HepG2 (cell line): ENCODE measurements around the gene ZPR1. TPM values are rescaled to one million over a fixed set of nuclear protein-coding genes. Genes with fewer than 3 reads are reported as not detected.

Experiments used
- ATAC-seq: fragments of 200-7000 bp; cut with Tn5 transposase; 3 replicates; pipeline ENCODE4 v1.9.1; 2020; ENCODE audit warnings: mild to moderate bottlenecking, moderate library complexity
- BruUV-seq: library from RNA; stranded (reverse); fragments of 400-500 nt; replicated peaks from 2 replicates; lab custom pipeline; 2021; lab: Mats Ljungman, UMichigan
- CTCF ChIA-PET: fragments of 300-600 bp; formaldehyde crosslinking; extraction: SDS; loops from one replicate; lab custom pipeline; 2021; ENCODE audit warnings: low total read pairs, inconsistent platforms, low intra/inter-chr PET ratio; lab: Yijun Ruan, JAX
- POLR2A ChIA-PET: fragments of 350-600 bp; sonication (Branson Sonifier 250); formaldehyde crosslinking; loops from one replicate; lab custom pipeline; 2020; ENCODE audit warnings: antibody characterized with exemption, inconsistent platforms; lab: Yijun Ruan, JAX
- DNase-seq: peaks from one replicate; pipeline ENCODE4 v3.0.0-alpha.2; 2015; ENCODE audit warnings: low spot score
- FAIRE-seq: peaks from 3 replicates; lab custom pipeline; 2011; peaks lifted over from hg19 to GRCh38; lab: Jason Lieb, UNC
- H2AFZ ChIP-seq: one replicate; pipeline ENCODE4 v1.6.1; 2011; ENCODE audit warnings: low read length, inconsistent platforms
- H3K27ac ChIP-seq: fragments of 300-600 bp; 3 replicates; pipeline ENCODE4 v1.8.0; 2011; ENCODE audit warnings: mixed run types, mild to moderate bottlenecking, mixed read lengths, low read length, inconsistent platforms; ENCODE audit not compliant: insufficient read depth; ENCODE audit errors: extremely low read length
- H3K27me3 ChIP-seq, 2 experiments: fragments of 200-600 bp in 1 of 2; 2 replicates in 1 of 2; 3 replicates in 1 of 2; pipeline versions ENCODE4 v1.6.0 to v1.8.0; 2011; ENCODE audit warnings: low read length in 2 of 2, mild to moderate bottlenecking in 2 of 2, moderate library complexity in 2 of 2, inconsistent platforms in 1 of 2; ENCODE audit not compliant: insufficient read depth in 2 of 2, control insufficient read depth in 1 of 2
- H3K36me3 ChIP-seq, 2 experiments: fragments of 200-600 bp in 1 of 2; replicated peaks in 1 of 2; 2 replicates in 1 of 2; 3 replicates in 1 of 2; pipeline versions ENCODE4 v1.5.1 to v1.8.0; 2011; ENCODE audit warnings: low read length in 2 of 2, inconsistent platforms in 1 of 2; ENCODE audit not compliant: insufficient read depth in 2 of 2, control insufficient read depth in 1 of 2
- H3K4me1 ChIP-seq: 2 replicates; pipeline ENCODE4 v1.5.1; 2012; ENCODE audit warnings: low read length, inconsistent platforms; ENCODE audit not compliant: insufficient read depth
- H3K4me2 ChIP-seq: 2 replicates; pipeline ENCODE4 v1.6.0; 2011; ENCODE audit warnings: low read depth, low read length, inconsistent platforms
- H3K4me3 ChIP-seq, 3 experiments: fragments of 200-600 bp in 1 of 3; sonication (generic), shearing (Covaris generic) in 1 of 3; replicated peaks in 1 of 3; 2 replicates each; pipeline ENCODE4 v1.5.1; 2011 to 2016; ENCODE audit warnings: low read length in 3 of 3, inconsistent platforms in 2 of 3, low read depth in 2 of 3, mild to moderate bottlenecking in 2 of 3, control low read depth in 1 of 3, mixed read lengths in 1 of 3; ENCODE audit not compliant: insufficient read depth in 1 of 3
- H3K79me2 ChIP-seq: one replicate; pipeline ENCODE4 v1.6.1; 2011; ENCODE audit warnings: low read length, inconsistent platforms; ENCODE audit not compliant: insufficient read depth
- H3K9ac ChIP-seq: 2 replicates; pipeline ENCODE4 v1.6.0; 2011; ENCODE audit warnings: mild to moderate bottlenecking, low read depth, low read length, inconsistent platforms; ENCODE audit not compliant: insufficient read depth
- H3K9me3 ChIP-seq: 2 replicates; pipeline ENCODE4 v1.5.1; 2012; ENCODE audit warnings: mild to moderate bottlenecking, low read length
- H4K20me1 ChIP-seq: 2 replicates; pipeline ENCODE4 v1.6.0; 2011; ENCODE audit warnings: inconsistent platforms, mild to moderate bottlenecking, low read length, moderate library complexity; ENCODE audit not compliant: insufficient read depth
- BCL6 ChIP-seq: IDR thresholded peaks from 2 replicates; pipeline ENCODE4 v1.6.1; 2016; ENCODE audit warnings: missing genetic modification reagents, missing compliant biosample characterization
- HIVEP1 ChIP-seq: sonication (generic); formaldehyde crosslinking; IDR thresholded peaks from 2 replicates; pipeline ENCODE4 v1.4.0; 2020; ENCODE audit warnings: mild to moderate bottlenecking, missing genetic modification reagents
- MAFK ChIP-seq, 2 experiments: IDR thresholded peaks in 1 of 2; conservative IDR thresholded peaks in 1 of 2; 2 replicates each; pipeline ENCODE4 v1.6.1; 2011; ENCODE audit warnings: improper control_type of control experiment in 2 of 2, low read length in 2 of 2
- PAF1 ChIP-seq: IDR thresholded peaks from 2 replicates; pipeline ENCODE4 v1.6.1; 2016; ENCODE audit warnings: missing genetic modification reagents, missing compliant biosample characterization
- SIN3B ChIP-seq: fragments of 150-350 bp; IDR thresholded peaks from 2 replicates; pipeline ENCODE4 v1.6.1; 2014; ENCODE audit warnings: low read length
- SOX6 ChIP-seq, 2 experiments: fragments of 450-650 bp in 1 of 2; sonication (generic) in 1 of 2; formaldehyde crosslinking in 1 of 2; IDR thresholded peaks; 2 replicates each; pipeline versions ENCODE4 v1.4.0 to v1.6.1; 2017 to 2020; ENCODE audit warnings: antibody characterized with exemption in 1 of 2, mild to moderate bottlenecking in 1 of 2, missing genetic modification reagents in 1 of 2
- ZBTB38 ChIP-seq: sonication (generic); formaldehyde crosslinking; IDR thresholded peaks from 2 replicates; pipeline ENCODE4 v1.5.1; 2020; ENCODE audit warnings: mild to moderate bottlenecking, missing genetic modification reagents
- ZC3H4 ChIP-seq: sonication (generic); formaldehyde crosslinking; IDR thresholded peaks from 2 replicates; pipeline ENCODE4 v1.4.0; 2020; ENCODE audit warnings: missing genetic modification reagents, borderline replicate concordance
- ZHX1 ChIP-seq: sonication (generic); formaldehyde crosslinking; IDR thresholded peaks from 2 replicates; pipeline ENCODE4 v1.8.1; 2022; ENCODE audit warnings: low read depth, mild to moderate bottlenecking, missing genetic modification reagents
- ZNF138 ChIP-seq: sonication (generic); formaldehyde crosslinking; IDR thresholded peaks from 2 replicates; pipeline ENCODE4 v1.5.0; 2020; ENCODE audit warnings: mild to moderate bottlenecking, low read depth, missing genetic modification reagents
- ZNF17 ChIP-seq: sonication (generic); formaldehyde crosslinking; IDR thresholded peaks from 2 replicates; pipeline ENCODE4 v1.5.0; 2020; ENCODE audit warnings: mild to moderate bottlenecking, missing genetic modification reagents
- ZNF30 ChIP-seq: sonication (generic); formaldehyde crosslinking; IDR thresholded peaks from 2 replicates; pipeline ENCODE4 v1.5.0; 2020; ENCODE audit warnings: mild to moderate bottlenecking, missing genetic modification reagents
- ZNF775 ChIP-seq: sonication (generic); formaldehyde crosslinking; IDR thresholded peaks from 2 replicates; pipeline ENCODE4 v1.4.0; 2020; ENCODE audit warnings: missing genetic modification reagents, mild to moderate bottlenecking, moderate library complexity, borderline replicate concordance
- ZSCAN20 ChIP-seq: sonication (generic); formaldehyde crosslinking; IDR thresholded peaks from 2 replicates; pipeline ENCODE4 v1.4.0; 2020; ENCODE audit warnings: missing genetic modification reagents, mild to moderate bottlenecking, borderline replicate concordance
- WGBS: methylation state at CpG from one replicate; pipeline ENCODE4 v1.1.6; 2017; ENCODE audit warnings: low lambda C conversion rate; 5-methylcytosine and 5-hydroxymethylcytosine counted together
- in situ Hi-C: cut with HindIII; loops from 2 replicates; pipeline ENCODE4 v1.10.0; 2017; ENCODE audit warnings: low pct_unique_long_range_greater_than_20kb; ENCODE audit not compliant: extremely low pct_ligation_motif_present
- intact Hi-C: fragments of 100-400 bp; cut with micrococcal nuclease; formaldehyde crosslinking; loops from one replicate; pipeline ENCODE4 v1.10.0; 2022; ENCODE audit not compliant: unreplicated experiment
- polyA plus RNA-seq, 8 experiments: library from polyadenylated mRNA; depleted of rRNA in 3 of 8; stranded (reverse) in 7 of 8; unstranded in 1 of 8; fragments of >200 nt; fragmentation: Illumina TruSeq in 4 of 8; extraction: Trizol in 4 of 8; gene quantifications; 2 replicates each; pipeline versions ENCODE4 v1.2.1 to v1.2.3, GENCODE V29; 2011 to 2016; ENCODE audit warnings: low read depth in 4 of 8, missing spikeins in 1 of 8, mixed read lengths in 1 of 8; ENCODE audit not compliant: insufficient read depth in 1 of 8
- total RNA-seq, 5 experiments: library from RNA; depleted of rRNA; stranded (reverse); fragments of >200 nt; fragmentation: Illumina TruSeq; extraction: Trizol; gene quantifications; 2 replicates each; pipeline ENCODE4 v1.2.3, GENCODE V29; 2016; ENCODE audit warnings: low read depth in 1 of 5
- TF ChIP-seq, protein P1 (sequence below): IDR thresholded peaks from 2 replicates; pipeline ENCODE4 v1.6.1; 2016; ENCODE audit warnings: low read depth, missing genetic modification reagents, missing compliant biosample characterization

Gene ZPR1
- total and polyA plus RNA-seq, 2 of the 13 experiments (the other 11 are each of a cell fraction or from before 2014, with no cell fraction given), result 40.0 to 79.3 TPM

GRCh38 chr11:116807601-116808261 is 19.9 kb upstream of the ZPR1 start:
- H3K4me2 ChIP-seq, result peak overlapping the region; percentile 84
- no peaks in the 10 kb centered on the region for H4K20me1 ChIP-seq
- ATAC-seq (no peak), FAIRE-seq (no peak), DNase-seq (no peak)
- H2AFZ ChIP-seq, result no peak overlapping the region
- H3K27me3 ChIP-seq, result no peaks in the 10 kb centered on the region
- peaks cover 78% of the 10 kb centered on the region for H3K4me1 ChIP-seq
- peak overlapping the region; percentile 51 for H3K9ac ChIP-seq
- BruUV-seq, result no TSS peak
- H3K36me3 ChIP-seq, result no peaks in the 10 kb centered on the region
- ChIA-PET CTCF (no interaction called here), POLR2A (interaction anchor here (0.9 to 8.5 kb wide), 12 partner anchors 8 to 289 kb away, joined by 3 to 778 read pairs (median 6); partner anchors contain the start of genes APOA1, APOA4, APOA5 and APOC3)
- in situ Hi-C loops (no loop called here), intact Hi-C loops (loop anchor here (1.0 kb wide), 2 partner anchors 15 to 22 kb away; partner anchors contain the start of gene APOC3)
- no peaks in the 10 kb centered on the region for H3K79me2 ChIP-seq
- H3K4me3 ChIP-seq, result peak overlapping the region in 1 of 3 experiments; percentile 29; a peak in 1 of 6 replicates
- peak overlapping the region; percentile 98 for H3K27ac ChIP-seq
- H3K9me3 ChIP-seq, result no peaks in the 10 kb centered on the region
- WGBS, result 46% methylated on average over 6 of the region's 6 CpGs
- peak; percentile 49; the same call in 1 of the 2 replicates for TF ChIP-seq ZBTB38 (CRISPR knock-in tag)
- TF ChIP-seq ZHX1 (CRISPR knock-in tag), result no peak
- no peak for TF ChIP-seq HIVEP1 (CRISPR knock-in tag)
- TF ChIP-seq SOX6 (IDR thresholded peaks at IDR 0.05), result no peak
- TF ChIP-seq SOX6 (CRISPR knock-in tag; IDR thresholded peaks at IDR 0.05), result no peak
- TF ChIP-seq ZNF775 (CRISPR knock-in tag), result no peak
- no peak for TF ChIP-seq MAFK (conservative IDR thresholded peaks at IDR 0.05 in 1 of 2, IDR thresholded peaks at IDR 0.05 in 1 of 2; ENCODE audit: low read length in 2 of 2)
- no peak for TF ChIP-seq PAF1 (CRISPR knock-in tag)
- no peak for TF ChIP-seq ZNF30 (CRISPR knock-in tag)
- no peak for TF ChIP-seq ZSCAN20 (CRISPR knock-in tag)
- TF ChIP-seq ZNF17 (CRISPR knock-in tag), result no peak
- TF ChIP-seq, protein P1, sequence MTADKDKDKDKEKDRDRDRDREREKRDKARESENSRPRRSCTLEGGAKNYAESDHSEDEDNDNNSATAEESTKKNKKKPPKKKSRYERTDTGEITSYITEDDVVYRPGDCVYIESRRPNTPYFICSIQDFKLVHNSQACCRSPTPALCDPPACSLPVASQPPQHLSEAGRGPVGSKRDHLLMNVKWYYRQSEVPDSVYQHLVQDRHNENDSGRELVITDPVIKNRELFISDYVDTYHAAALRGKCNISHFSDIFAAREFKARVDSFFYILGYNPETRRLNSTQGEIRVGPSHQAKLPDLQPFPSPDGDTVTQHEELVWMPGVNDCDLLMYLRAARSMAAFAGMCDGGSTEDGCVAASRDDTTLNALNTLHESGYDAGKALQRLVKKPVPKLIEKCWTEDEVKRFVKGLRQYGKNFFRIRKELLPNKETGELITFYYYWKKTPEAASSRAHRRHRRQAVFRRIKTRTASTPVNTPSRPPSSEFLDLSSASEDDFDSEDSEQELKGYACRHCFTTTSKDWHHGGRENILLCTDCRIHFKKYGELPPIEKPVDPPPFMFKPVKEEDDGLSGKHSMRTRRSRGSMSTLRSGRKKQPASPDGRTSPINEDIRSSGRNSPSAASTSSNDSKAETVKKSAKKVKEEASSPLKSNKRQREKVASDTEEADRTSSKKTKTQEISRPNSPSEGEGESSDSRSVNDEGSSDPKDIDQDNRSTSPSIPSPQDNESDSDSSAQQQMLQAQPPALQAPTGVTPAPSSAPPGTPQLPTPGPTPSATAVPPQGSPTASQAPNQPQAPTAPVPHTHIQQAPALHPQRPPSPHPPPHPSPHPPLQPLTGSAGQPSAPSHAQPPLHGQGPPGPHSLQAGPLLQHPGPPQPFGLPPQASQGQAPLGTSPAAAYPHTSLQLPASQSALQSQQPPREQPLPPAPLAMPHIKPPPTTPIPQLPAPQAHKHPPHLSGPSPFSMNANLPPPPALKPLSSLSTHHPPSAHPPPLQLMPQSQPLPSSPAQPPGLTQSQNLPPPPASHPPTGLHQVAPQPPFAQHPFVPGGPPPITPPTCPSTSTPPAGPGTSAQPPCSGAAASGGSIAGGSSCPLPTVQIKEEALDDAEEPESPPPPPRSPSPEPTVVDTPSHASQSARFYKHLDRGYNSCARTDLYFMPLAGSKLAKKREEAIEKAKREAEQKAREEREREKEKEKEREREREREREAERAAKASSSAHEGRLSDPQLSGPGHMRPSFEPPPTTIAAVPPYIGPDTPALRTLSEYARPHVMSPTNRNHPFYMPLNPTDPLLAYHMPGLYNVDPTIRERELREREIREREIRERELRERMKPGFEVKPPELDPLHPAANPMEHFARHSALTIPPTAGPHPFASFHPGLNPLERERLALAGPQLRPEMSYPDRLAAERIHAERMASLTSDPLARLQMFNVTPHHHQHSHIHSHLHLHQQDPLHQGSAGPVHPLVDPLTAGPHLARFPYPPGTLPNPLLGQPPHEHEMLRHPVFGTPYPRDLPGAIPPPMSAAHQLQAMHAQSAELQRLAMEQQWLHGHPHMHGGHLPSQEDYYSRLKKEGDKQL, result no peak
- peak; percentile 72; the same call in 1 of the 2 replicates for TF ChIP-seq ZNF138 (CRISPR knock-in tag)
- TF ChIP-seq SIN3B, result no peak
- TF ChIP-seq ZC3H4, result no peak; the same call in 1 of the 2 replicates
- TF ChIP-seq BCL6 (CRISPR knock-in tag), result no peak
